H9 (cell line): Measurements from ENCODE around the gene BZW1. TPM values are rescaled to one million over a fixed set of nuclear protein-coding genes. Genes with fewer than 3 reads are reported as not detected.

ENCODE experiments used
- DNase-seq: peaks from one replicate; pipeline ENCODE4 v3.0.0-alpha.2; 2017
- H2AFZ ChIP-seq: one replicate; pipeline ENCODE4 v1.6.1; 2013; ENCODE audit warnings: mild to moderate bottlenecking, low read length, control low read depth, moderate library complexity
- H2AK5ac ChIP-seq: 2 replicates; pipeline ENCODE4 v1.6.1; 2013; ENCODE audit warnings: low read length, control low read depth, mixed read lengths; ENCODE audit not compliant: insufficient read length
- H2BK120ac ChIP-seq: one replicate; pipeline ENCODE4 v1.6.1; 2013; ENCODE audit warnings: low read depth, mild to moderate bottlenecking, low read length, control low read depth, inconsistent platforms; ENCODE audit not compliant: poor library complexity, severe bottlenecking
- H2BK12ac ChIP-seq: 2 replicates; pipeline ENCODE4 v1.6.1; 2013; ENCODE audit warnings: low read length, control low read depth, mixed read lengths, low read depth; ENCODE audit not compliant: insufficient read length
- H2BK15ac ChIP-seq: 2 replicates; pipeline ENCODE4 v1.6.1; 2013; ENCODE audit warnings: low read depth, low read length, control low read depth
- H2BK20ac ChIP-seq: one replicate; pipeline ENCODE4 v1.6.1; 2013; ENCODE audit warnings: low read depth, mild to moderate bottlenecking, low read length, control low read depth, inconsistent platforms; ENCODE audit not compliant: poor library complexity, severe bottlenecking
- H2BK5ac ChIP-seq: 2 replicates; pipeline ENCODE4 v1.6.1; 2013; ENCODE audit warnings: low read length, control low read depth, mixed read lengths; ENCODE audit not compliant: insufficient read length
- H3K14ac ChIP-seq: 2 replicates; pipeline ENCODE4 v1.6.1; 2013; ENCODE audit warnings: low read length, control low read depth; ENCODE audit not compliant: insufficient read depth
- H3K18ac ChIP-seq: 2 replicates; pipeline ENCODE4 v1.6.1; 2013; ENCODE audit warnings: low read depth, mild to moderate bottlenecking, mixed read lengths, low read length, control low read depth; ENCODE audit not compliant: insufficient read length
- H3K23ac ChIP-seq: 2 replicates; pipeline ENCODE4 v1.6.1; 2013; ENCODE audit warnings: low read length, control low read depth, mixed read lengths, low read depth; ENCODE audit not compliant: insufficient read length
- H3K23me2 ChIP-seq: 2 replicates; pipeline ENCODE4 v1.6.1; 2013; ENCODE audit warnings: low read depth, mild to moderate bottlenecking, mixed read lengths, low read length, control low read depth; ENCODE audit not compliant: insufficient read length, poor library complexity, severe bottlenecking
- H3K27ac ChIP-seq: 2 replicates; pipeline ENCODE4 v1.5.1; 2013; ENCODE audit warnings: low read length, control low read depth, mixed read lengths, low read depth; ENCODE audit not compliant: insufficient read length
- H3K27me3 ChIP-seq: 2 replicates; pipeline ENCODE4 v1.6.1; 2013; ENCODE audit warnings: low read length, control low read depth, inconsistent platforms; ENCODE audit not compliant: insufficient read depth
- H3K4ac ChIP-seq: 2 replicates; pipeline ENCODE4 v1.6.1; 2013; ENCODE audit warnings: low read depth, mild to moderate bottlenecking, control low read depth, inconsistent platforms, low read length, moderate library complexity
- H3K4me1 ChIP-seq: 2 replicates; pipeline ENCODE4 v1.6.1; 2013; ENCODE audit warnings: low read length, control low read depth, inconsistent platforms; ENCODE audit not compliant: insufficient read depth
- H3K4me2 ChIP-seq: 2 replicates; pipeline ENCODE4 v1.6.1; 2013; ENCODE audit warnings: low read length, control low read depth, mixed read lengths; ENCODE audit not compliant: insufficient read length, insufficient read depth
- H3K56ac ChIP-seq: 2 replicates; pipeline ENCODE4 v1.6.1; 2013; ENCODE audit warnings: low read depth, mild to moderate bottlenecking, mixed read lengths, low read length, control low read depth; ENCODE audit not compliant: insufficient read length
- H3K79me1 ChIP-seq: 2 replicates; pipeline ENCODE4 v1.6.1; 2013; ENCODE audit warnings: low read depth, mild to moderate bottlenecking, moderate library complexity, low read length, control low read depth, inconsistent platforms; ENCODE audit not compliant: insufficient read depth, poor library complexity, severe bottlenecking
- H3K79me2 ChIP-seq: 2 replicates; pipeline ENCODE4 v1.6.1; 2013; ENCODE audit warnings: low read length, control low read depth, inconsistent platforms; ENCODE audit not compliant: insufficient read depth
- H3K9ac ChIP-seq: 2 replicates; pipeline ENCODE4 v1.6.1; 2013; ENCODE audit warnings: low read length, control low read depth, mixed read lengths; ENCODE audit not compliant: insufficient read length; ENCODE audit errors: extremely low read depth
- H3K9me3 ChIP-seq: one replicate; pipeline ENCODE4 v1.6.1; 2013; ENCODE audit warnings: low read depth, low read length, inconsistent platforms; ENCODE audit not compliant: control insufficient read depth
- H3T11ph ChIP-seq: one replicate; pipeline ENCODE4 v1.6.1; 2013; ENCODE audit warnings: mild to moderate bottlenecking, low read length, control low read depth, inconsistent platforms
- H4K20me1 ChIP-seq: one replicate; pipeline ENCODE4 v1.6.1; 2013; ENCODE audit not compliant: control insufficient read depth, insufficient read length, insufficient read depth
- H4K5ac ChIP-seq: 2 replicates; pipeline ENCODE4 v1.6.1; 2013; ENCODE audit warnings: low read depth, mild to moderate bottlenecking, mixed read lengths, low read length, control low read depth; ENCODE audit not compliant: insufficient read length
- H4K8ac ChIP-seq: replicated peaks from 2 replicates; pipeline ENCODE4 v1.6.1; 2013; ENCODE audit warnings: low read length, control low read depth, mixed read lengths, low read depth; ENCODE audit not compliant: insufficient read length
- H4K91ac ChIP-seq: 2 replicates; pipeline ENCODE4 v1.6.1; 2013; ENCODE audit warnings: low read depth, mild to moderate bottlenecking, moderate library complexity, mixed read lengths, low read length, control low read depth; ENCODE audit not compliant: insufficient read length
- H3K27ac Mint-ChIP-seq, 3 experiments: 2 replicates in 2 of 3; 3 replicates in 1 of 3; pipeline ENCODE4 v1.8.0; 2020 to 2021; ENCODE audit warnings: mixed read lengths in 3 of 3, mild to moderate bottlenecking in 1 of 3, moderate library complexity in 1 of 3
- H3K27me3 Mint-ChIP-seq: 2 replicates; pipeline ENCODE4 v1.8.0; 2021; ENCODE audit warnings: low read depth, mild to moderate bottlenecking, moderate library complexity, mixed read lengths
- H3K36me3 Mint-ChIP-seq, 3 experiments: 2 replicates in 2 of 3; 3 replicates in 1 of 3; pipeline ENCODE4 v1.8.0; 2020 to 2021; ENCODE audit warnings: low read depth in 3 of 3, mixed read lengths in 3 of 3; ENCODE audit not compliant: insufficient read depth in 1 of 3
- H3K4me1 Mint-ChIP-seq, 2 experiments: 2 replicates each; pipeline ENCODE4 v1.8.0; 2020; ENCODE audit warnings: mixed read lengths in 2 of 2
- H3K4me3 Mint-ChIP-seq, 2 experiments: 2 replicates in 1 of 2; 3 replicates in 1 of 2; pipeline ENCODE4 v1.8.0; 2020 to 2021; ENCODE audit warnings: mild to moderate bottlenecking in 2 of 2, mixed read lengths in 2 of 2, moderate library complexity in 1 of 2
- H3K9me3 Mint-ChIP-seq, 2 experiments: 2 replicates in 1 of 2; 3 replicates in 1 of 2; pipeline ENCODE4 v1.8.0; 2020; ENCODE audit warnings: mild to moderate bottlenecking in 2 of 2, mixed read lengths in 2 of 2, moderate library complexity in 1 of 2
- CTCF ChIP-seq: fragments of 200-600 bp; sonication (generic); conservative IDR thresholded peaks from 3 replicates; pipeline ENCODE4 v1.8.0; 2021; ENCODE audit warnings: antibody characterized with exemption, mild to moderate bottlenecking
- total RNA-seq: library from RNA; stranded (reverse); gene quantifications from 2 replicates; pipeline ENCODE4 v1.2.1, GENCODE V29; 2021

Gene BZW1
- total RNA-seq, 1 experiment from 2014 or later, result 370 TPM

GRCh38 chr2:200791905-200792304, 19.8 kb upstream of the BZW1 start:
- H3K27me3 Mint-ChIP-seq, result no peaks in the 10 kb centered on the region; the same call in 1 of the 2 replicates
- no peaks in the 10 kb centered on the region for H3K9me3 ChIP-seq
- H3K79me1 ChIP-seq, result no peaks in the 10 kb centered on the region
- H3K4me1 ChIP-seq, result peaks cover 3% of the 10 kb centered on the region; the same call in 1 of the 2 replicates
- no peak overlapping the region for H2AK5ac ChIP-seq
- no peak overlapping the region for H3K27ac ChIP-seq
- no peak overlapping the region for H2BK120ac ChIP-seq
- no peaks in the 10 kb centered on the region for H3K27me3 ChIP-seq
- H3K79me2 ChIP-seq, result no peaks in the 10 kb centered on the region
- DNase-seq, result no peak
- H4K8ac ChIP-seq, result no peak overlapping the region
- H2BK5ac ChIP-seq, result no peak overlapping the region
- H3K4me1 Mint-ChIP-seq, result peaks cover 27 to 39% of the 10 kb centered on the region in 2 experiments
- H4K5ac ChIP-seq, result no peak overlapping the region
- H3K36me3 Mint-ChIP-seq, result no peaks in the 10 kb centered on the region
- no peak overlapping the region for H2BK12ac ChIP-seq
- H2BK20ac ChIP-seq, result no peak overlapping the region
- H3K4me3 Mint-ChIP-seq, result no peak overlapping the region
- no peak overlapping the region for H3T11ph ChIP-seq
- TF ChIP-seq CTCF, result no peak
- no peak overlapping the region for H3K23ac ChIP-seq
- H3K18ac ChIP-seq, result no peak overlapping the region
- no peaks in the 10 kb centered on the region for H4K20me1 ChIP-seq
- no peak overlapping the region for H3K4me2 ChIP-seq
- H4K91ac ChIP-seq, result no peak overlapping the region
- no peak overlapping the region for H3K27ac Mint-ChIP-seq
- H3K56ac ChIP-seq, result no peak overlapping the region
- H3K9me3 Mint-ChIP-seq, result no peaks in the 10 kb centered on the region; a peak in 1 of 5 replicates
- H2BK15ac ChIP-seq, result no peak overlapping the region
- H3K9ac ChIP-seq, result no peak overlapping the region
- no peaks in the 10 kb centered on the region for H3K23me2 ChIP-seq
- no peak overlapping the region for H3K4ac ChIP-seq
- H2AFZ ChIP-seq, result no peak overlapping the region
- no peak overlapping the region for H3K14ac ChIP-seq
